ENCODE results near the gene PCNT.

PCNT gene

GRCh38 chr21:46334351-46335140 lies 10.6 kb downstream of the PCNT start:
- no peak for DNase-seq (ENCODE audit: low read depth)

GRCh38 chr21:46336603-46337002 lies 12.6 kb downstream of the PCNT start:
- no peak for DNase-seq (ENCODE audit: low read depth)

GRCh38 chr21:46340998-46341397 lies 17.0 kb downstream of the PCNT start:
- no peak for DNase-seq (ENCODE audit: low read depth)

- no peak for DNase-seq (ENCODE audit: low read depth)
Measured at GRCh38 chr21:46344219-46344915, 20.4 kb downstream of the PCNT start.

GRCh38 chr21:46345861-46346260 lies 21.9 kb downstream of the PCNT start:
- no peak for DNase-seq (ENCODE audit: low read depth)

- no peak for DNase-seq (ENCODE audit: low read depth)
Measured at GRCh38 chr21:46346296-46347202, 22.6 kb downstream of the PCNT start.

GRCh38 chr21:46347203-46347550 lies 23.2 kb downstream of the PCNT start:
- DNase-seq (ENCODE audit: low read depth): no peak

GRCh38 chr21:46347791-46348381 lies 23.9 kb downstream of the PCNT start:
- DNase-seq (ENCODE audit: low read depth): no peak

GRCh38 chr21:46349134-46349760 lies 25.3 kb downstream of the PCNT start:
- no peak for DNase-seq (ENCODE audit: low read depth)

- DNase-seq (ENCODE audit: low read depth): no peak
Measured at GRCh38 chr21:46350571-46350970, 26.6 kb downstream of the PCNT start.

GRCh38 chr21:46350981-46351380 lies 27.0 kb downstream of the PCNT start:
- no peak for DNase-seq (ENCODE audit: low read depth)

- DNase-seq (ENCODE audit: low read depth): no peak
Measured at GRCh38 chr21:46351476-46352163, 27.7 kb downstream of the PCNT start.

- DNase-seq (ENCODE audit: low read depth): no peak
Measured at GRCh38 chr21:46352164-46352515, 28.2 kb downstream of the PCNT start.

- no peak for DNase-seq (ENCODE audit: low read depth)
Measured at GRCh38 chr21:46352913-46353312, 29.0 kb downstream of the PCNT start.

- no peak for DNase-seq (ENCODE audit: low read depth)
Measured at GRCh38 chr21:46354046-46354445, 30.1 kb downstream of the PCNT start.

GRCh38 chr21:46354518-46354917 lies 30.6 kb downstream of the PCNT start:
- DNase-seq (ENCODE audit: low read depth): no peak

- DNase-seq (ENCODE audit: low read depth): no peak
Measured at GRCh38 chr21:46355161-46356004, 31.4 kb downstream of the PCNT start.

- DNase-seq (ENCODE audit: low read depth): no peak
Measured at GRCh38 chr21:46356005-46356338, 32.0 kb downstream of the PCNT start.

- DNase-seq (ENCODE audit: low read depth): no peak
Measured at GRCh38 chr21:46356494-46357334, 32.8 kb downstream of the PCNT start.

- no peak for DNase-seq (ENCODE audit: low read depth)
Measured at GRCh38 chr21:46357335-46357604, 33.3 kb downstream of the PCNT start.

All from non-pigmented ciliary epithelial cell (primary cell).